GM19455 (cell line): ENCODE data around the gene CHCHD3.
"Not testable (repeated sequence)": the region's sequence is repeated elsewhere in the genome, so short reads cannot be mapped to it uniquely, and the experiment has no call there.

ENCODE experiments used
- ATAC-seq: cut with Tn5 transposase; IDR thresholded peaks from one replicate; pipeline ENCODE4 v1.9.1; 2021; ENCODE audit not compliant: unreplicated experiment

The CHCHD3 gene

DNA sequence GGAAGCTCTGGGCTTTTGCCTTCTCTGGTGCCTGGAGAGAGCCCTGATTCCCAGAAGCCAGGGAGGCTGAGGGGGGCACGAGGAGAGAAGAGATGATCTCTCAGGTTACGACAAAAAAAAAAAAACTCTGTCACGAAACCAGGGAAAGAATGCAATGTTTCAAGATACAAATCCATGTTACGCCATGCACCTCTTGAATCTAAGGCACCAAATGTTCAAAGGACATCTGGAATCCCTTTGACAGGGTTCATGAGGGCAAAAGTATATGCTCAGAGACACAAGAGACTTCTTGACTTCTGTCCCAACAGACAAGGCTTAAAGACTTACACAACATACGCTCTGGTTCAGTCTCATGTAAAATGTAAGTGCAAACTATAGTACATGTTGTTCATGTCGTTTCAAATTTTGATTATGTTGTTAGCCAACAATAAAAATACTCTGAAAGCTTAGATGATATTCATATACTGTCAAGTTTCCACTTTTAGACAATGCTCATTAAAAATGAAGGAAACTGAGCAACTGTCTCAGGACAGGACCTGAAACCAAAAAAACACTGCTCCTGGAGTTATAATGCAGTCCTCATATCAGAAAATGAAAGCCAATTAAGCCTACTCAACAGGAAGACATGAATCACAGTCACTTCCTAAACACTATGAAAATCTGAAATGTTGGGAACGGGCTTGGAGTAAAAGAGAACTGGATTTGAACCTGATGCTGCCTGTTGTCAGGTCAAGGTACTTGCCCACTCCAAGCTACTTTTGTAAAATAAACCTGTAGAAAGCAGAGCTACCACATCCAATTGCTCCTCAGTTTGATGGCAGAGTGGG, 72.3 kb downstream of the CHCHD3 start:
- ATAC-seq, result no peak

DNA sequence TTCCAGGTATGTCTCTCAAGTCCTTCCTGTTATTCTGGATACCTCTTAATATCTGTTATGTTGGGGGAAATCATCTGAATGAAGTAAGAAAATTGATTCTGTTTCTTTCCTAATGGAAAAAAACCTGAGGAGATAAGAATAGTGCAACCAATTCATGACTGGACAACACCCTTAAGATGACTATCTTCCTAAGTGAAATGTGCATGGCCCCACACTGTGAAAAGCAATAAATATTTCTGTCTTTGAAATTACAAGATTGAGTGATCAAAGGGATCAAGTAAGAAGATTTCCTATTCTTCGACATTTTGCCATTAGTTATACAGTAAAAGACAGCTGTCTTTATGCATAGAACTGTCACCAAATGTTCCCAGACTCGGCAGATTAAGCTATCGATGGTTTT, 73.9 kb downstream of the CHCHD3 start:
- ATAC-seq, result no peak

DNA sequence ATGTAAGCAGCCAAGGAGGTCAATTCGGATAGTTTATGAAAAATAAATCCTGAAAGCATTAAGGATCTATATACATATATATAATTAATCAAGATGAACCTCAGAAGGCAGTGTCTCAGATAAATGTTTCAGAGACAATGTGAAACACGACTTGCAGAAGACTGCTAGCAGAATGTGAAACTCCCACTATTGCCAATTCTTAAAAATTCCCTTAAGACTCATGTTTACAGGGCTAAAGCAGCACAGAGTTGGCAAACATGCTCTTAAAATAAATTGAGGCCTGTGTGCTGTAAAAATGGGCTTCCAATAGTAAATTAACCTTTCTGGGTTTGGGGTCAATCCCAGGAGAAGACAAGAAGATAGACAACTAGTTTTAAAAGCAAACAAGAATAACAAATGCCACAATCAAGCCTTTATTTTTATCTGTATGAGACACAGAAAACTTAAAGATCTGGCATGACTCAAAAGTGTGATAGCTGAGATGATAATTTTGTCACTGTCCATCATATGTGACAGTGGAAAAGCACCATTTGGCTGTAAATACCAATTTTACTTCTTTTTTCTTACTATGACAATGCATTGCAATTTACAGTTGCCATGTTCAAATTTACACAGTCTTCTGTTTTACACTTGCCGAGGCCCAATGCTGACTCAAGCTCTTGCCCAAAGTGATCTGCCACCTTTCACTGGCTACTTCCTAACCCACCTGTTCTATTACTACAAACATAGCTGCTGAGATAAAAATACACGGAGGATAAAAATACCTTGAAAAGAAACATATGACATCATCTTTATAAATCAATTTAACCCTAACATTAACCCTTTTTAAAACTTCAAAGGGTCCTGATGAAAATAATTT, 78.6 kb downstream of the CHCHD3 start:
- no peak for ATAC-seq

DNA sequence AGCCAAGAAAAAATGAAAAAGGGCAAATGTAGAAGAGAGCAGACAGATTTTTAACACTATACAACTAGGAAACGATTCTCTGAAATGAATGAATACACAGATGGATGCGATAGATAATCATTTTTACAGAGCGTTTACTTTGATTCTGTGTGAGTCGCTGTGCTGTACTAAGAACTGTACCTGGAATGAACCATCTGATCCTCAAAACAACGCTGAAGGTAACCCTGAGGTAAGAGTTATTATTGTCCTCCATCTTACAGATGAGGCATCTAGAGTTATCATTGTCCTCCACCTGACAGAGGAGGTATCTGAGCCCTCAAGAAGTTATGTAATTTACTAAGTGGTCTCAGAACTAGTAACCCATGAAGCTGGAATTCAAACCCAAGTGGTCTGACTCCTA, 80.2 kb downstream of the CHCHD3 start:
- no peak for ATAC-seq

DNA sequence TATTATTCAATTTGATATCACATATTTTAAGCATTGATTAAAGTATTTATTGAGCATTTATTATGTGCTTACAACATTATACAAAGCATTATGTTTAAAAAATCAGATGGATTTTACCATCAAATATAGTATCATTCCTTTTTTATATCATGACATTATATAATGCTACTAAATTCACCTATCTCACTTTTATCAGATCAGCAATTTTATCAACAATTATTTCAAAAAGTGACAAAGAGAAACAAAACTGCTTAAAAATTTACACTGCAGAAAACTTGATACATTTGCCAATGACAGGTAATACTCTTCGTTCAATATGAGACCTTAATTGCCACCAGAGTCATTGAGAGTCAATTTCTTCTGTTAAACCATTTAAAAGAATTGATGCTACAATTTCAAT, 82.0 kb downstream of the CHCHD3 start:
- ATAC-seq, result no peak

DNA sequence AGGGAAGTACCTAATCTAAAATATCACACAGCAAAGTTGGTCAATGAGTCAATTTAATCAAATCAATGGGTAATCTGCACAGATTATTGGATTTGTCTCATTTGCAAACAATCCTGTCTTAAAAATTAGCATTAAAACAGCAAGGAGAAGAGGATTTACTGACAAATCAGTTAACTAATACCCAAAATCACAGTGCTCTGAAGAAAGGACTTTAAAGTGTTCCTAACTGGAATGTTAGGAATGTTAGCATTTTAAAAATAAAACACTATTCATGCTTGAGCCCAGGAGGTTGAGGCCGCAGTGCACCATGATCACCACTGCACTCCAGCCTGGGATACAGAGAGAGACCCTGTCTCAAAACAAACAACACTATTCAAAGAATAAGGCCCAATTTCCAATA, 83.1 kb downstream of the CHCHD3 start:
- ATAC-seq, result no peak

DNA sequence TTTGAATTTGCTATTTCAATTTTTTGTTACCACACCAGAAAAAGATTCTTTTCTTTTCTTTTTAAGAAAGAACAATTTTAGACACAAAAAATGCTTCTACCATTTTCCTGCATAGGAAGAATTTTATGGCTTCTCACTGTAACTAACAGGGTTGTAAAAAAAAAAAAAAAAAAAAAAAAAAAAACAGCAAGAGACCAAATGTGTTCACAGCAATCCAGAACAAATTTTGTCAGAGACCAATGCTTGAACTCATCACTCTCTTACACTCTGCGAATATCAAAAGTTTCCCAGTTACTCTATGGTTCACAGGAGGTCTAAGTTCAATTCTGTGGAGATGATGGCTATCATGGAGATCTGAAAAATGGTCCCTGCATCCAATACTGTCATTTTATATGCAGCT, 84.4 kb downstream of the CHCHD3 start:
- no peak for ATAC-seq

DNA sequence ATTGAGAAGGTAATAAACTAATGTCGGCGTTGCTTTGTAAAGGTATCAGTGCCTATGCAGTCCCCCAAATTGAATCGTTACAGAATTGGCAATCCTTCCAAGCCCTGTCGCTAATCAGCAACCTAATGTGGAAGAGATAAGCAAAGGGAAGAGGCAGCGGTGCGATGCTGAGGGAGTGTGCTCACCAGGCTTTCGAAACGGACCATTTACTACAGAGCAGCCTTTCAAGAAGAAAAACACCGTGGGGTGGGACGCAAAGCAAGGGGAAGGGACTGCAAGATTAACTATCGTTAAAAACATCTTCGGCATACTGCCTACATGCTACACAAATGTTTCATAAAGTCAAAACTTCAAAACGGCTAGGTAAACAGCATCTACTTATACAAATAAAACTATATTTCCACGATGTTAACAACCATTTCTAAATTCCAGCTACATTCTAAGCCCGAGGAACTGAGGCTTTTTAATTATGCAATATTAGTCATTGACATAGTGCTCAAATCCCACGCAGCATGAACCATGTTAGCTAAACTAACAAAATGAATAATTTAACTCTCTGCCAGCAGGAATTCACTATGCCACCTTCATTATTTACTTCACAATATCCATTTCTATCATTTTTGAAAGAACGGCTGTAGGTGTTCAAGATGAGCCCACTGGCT, 85.2 kb downstream of the CHCHD3 start:
- no peak for ATAC-seq

DNA sequence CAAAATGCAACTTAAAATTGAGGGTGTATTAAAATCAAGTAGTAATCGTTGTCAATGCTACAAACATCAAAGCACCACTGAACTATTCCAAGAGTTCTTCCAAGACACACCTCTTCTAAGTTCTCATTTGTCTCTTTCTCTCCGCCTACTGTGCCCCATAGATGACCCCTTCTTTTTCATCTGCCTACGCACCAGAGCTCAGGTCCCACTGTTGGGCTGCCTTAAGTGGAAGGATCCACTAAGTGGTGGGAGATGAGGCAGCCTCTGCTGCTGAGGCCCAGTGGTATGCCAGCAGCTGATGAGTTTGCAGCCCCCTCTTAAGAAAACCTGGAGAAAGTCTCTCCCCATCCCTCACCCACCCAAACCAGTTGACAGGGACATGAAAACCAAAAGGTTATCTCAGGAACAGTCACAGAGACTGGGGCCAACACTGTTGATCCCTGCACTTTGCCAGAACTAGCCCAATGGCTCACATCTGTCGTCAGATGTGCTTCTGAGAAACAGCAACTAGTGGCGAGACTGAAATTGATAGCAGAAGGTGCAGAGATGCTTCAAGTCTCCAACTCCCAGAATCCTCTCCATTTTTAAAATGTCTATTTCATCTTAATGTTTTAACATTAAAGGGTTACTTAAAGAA, 88.4 kb downstream of the CHCHD3 start:
- no peak for ATAC-seq

DNA sequence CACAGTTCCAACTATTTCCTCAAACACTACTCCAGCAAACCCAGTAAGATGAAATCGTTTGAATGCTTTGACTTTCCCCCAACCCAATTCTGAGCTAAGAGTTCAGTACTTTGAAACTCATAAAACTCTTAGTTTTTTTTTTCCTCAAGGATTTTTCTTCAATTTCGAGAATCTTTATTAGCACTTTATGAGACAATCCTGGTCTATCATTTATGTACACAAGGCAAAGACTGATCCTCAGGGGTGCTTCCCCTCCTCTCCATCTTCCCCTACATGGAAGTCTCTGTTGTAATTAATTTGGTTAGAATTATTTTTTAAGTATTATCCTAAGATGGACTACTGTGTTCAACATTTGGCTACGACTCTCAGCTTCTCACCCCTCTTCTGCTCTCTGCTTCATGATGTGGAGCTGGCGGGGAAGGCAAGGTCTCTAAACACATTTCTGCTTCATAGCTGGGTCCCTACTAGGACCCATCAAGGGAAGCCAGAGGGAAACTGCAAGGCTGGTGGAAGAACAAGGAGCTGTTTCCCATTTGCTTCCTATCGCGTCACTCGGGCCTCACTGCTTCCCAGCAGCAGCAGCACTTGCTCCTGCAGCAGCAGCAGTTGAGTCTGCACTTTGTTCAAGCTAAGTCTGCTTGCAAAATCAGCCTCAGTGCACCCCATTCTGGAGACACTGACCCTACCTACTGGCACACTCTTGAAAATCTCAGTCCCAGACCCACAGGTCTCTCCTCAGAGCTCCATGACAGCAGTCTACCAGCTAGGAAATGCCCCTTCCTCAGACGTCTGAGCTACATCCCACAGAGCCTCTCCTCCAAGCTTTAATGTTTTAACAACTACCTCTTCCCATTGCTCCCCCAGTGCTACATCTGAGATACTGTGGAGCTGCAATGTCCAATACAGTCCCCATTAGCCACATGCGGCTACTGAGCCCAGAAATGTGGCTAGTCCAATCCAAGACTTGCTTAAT, 90.0 kb downstream of the CHCHD3 start:
- no peak for ATAC-seq

DNA sequence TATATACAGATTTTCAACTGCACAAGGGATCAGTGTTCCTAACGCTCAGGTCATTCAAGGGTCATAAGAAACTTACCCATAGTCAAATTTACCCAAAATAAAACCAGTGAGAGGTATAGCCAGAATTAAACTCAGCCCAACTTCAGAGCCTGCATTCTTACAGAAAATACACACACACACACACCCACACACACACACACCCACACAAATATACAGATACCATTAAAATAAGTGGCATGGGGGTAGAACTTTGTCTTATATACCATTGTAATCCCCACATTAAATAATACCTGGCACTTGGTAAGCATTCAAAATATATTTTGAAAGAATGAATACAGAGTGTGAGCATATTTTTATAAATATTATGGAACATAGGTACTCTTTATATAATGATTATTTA, 93.8 kb downstream of the CHCHD3 start:
- ATAC-seq, result no peak

DNA sequence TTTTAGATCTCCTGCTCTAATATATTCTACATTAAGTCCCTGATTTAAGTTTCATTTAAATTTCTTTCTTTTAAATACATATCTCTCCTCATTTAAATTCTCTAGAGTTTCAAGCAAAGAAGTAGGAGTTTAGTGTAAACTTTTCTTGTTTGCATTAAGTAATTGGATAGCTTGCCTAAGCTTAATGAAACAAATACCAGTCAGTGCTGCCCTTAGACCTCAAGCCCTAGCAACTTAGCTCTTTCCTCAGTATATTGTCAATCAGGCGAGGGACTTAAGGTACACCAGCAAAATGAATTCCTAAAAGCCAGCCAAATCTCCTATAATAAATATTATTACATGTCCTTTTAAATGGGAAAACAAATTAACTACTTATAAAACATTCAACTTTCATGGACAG, 101.5 kb downstream of the CHCHD3 start:
- no peak for ATAC-seq

DNA sequence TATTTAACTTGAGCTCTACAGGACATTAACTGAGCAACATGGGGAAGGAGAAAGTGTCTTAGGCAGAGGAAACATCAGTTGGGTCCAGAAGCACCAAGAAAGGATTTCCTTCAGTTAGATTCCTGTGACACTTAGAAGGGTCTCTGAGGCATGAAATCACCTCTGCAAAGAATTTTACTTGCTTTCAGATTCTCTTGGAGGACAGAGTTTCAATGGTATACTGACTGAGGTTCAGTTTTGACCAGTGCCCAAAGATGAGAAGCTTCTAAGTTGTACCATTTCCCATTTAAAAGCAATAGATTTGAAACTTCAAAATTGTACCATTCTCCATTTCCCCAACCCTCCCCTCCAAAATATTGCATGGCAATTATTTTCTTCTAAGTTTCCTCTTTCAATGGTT, 102.4 kb downstream of the CHCHD3 start:
- ATAC-seq, result no peak

DNA sequence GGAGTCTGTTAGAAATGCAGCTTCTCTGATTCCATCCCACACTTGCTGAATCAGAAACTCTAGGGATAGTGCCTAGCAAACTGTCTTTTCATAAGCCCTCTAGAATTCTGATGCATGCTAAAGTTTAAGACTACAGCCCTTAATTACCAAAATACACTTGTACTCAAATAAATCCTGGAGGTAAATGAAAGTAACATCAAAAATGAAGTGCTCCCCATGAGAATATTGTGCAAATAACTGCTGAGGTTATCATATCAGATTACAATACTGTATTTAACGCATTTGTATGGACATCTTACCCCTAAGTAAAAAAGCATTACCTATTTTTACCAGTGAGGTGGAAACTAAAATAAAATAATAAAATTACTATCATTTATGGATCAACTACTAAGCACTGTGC, 104.7 kb downstream of the CHCHD3 start:
- no peak for ATAC-seq

DNA sequence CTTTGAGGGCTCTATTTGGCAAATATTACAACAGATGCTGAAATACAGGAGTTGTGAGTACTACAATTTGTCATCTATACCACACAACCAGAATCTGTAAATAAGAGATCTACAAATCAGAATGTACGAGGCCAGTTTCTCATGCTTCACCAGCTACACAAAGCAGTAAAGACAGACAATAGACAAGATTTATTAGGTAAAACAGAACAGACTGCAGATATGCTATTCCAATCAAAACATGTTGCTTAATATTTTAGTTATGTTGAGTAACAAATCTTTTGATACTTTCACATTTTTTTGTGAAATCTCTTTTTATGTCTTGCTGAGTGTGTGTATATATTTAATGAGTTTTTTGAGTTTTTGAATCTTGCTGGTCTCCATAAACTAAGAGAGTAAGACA, 109.1 kb downstream of the CHCHD3 start:
- ATAC-seq, result no peak

DNA sequence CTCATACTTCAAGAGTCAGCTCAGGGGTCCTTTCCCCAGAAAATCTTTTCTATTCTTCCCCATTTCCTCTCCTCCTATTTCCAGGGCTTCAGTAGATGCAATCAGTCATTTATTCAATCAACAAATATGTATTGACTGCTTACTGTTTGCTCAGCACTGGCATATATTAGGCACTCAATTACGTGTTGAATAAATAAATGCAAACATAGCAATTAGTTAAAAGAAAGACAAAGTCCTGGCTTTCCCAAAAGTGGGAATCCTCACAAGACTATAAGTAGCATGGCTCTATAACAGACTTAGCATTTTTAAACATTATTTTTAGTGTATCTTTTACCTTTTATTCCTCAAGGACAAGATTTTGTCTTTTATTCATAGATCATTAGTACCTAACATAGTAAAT, 111.6 kb downstream of the CHCHD3 start:
- ATAC-seq, result no peak

DNA sequence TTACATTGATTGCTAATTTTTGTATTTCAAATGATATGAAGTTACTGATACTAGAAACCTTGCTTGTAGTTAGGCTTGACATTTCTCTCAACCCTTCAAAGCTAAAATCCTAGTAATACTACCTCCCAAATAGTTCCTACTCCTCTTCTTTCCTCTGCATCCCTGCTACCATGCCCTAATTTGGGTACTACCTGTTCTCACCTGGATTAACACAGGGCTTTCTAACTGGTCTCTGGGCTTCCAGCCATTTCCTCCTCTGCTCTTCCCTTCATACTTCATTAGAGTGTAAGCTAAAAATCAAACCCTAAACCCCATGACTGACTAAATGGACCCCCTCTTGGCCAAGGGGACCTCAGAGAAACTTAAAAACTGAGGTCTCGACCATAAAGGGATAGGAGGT, 112.4 kb downstream of the CHCHD3 start:
- no peak for ATAC-seq

DNA sequence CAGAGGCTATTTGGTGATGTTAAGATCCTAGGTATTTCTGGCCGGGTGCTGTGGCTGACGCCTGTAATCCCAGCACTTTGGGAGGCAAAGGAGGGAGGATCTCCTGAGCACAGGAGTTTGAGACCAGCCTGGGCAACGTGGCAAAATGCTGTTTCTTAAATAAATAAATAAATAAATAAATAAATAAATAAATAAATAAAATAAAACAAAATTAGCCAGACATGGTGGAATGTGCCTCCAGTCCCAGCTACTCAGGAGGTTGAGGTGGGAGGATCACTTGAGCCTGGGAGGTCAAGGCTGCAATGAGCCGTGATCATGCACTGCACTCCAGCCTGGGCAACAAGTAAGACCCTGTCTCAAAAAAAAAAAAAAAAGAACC, 114.4 kb downstream of the CHCHD3 start:
- ATAC-seq, result not testable (repeated sequence)

DNA sequence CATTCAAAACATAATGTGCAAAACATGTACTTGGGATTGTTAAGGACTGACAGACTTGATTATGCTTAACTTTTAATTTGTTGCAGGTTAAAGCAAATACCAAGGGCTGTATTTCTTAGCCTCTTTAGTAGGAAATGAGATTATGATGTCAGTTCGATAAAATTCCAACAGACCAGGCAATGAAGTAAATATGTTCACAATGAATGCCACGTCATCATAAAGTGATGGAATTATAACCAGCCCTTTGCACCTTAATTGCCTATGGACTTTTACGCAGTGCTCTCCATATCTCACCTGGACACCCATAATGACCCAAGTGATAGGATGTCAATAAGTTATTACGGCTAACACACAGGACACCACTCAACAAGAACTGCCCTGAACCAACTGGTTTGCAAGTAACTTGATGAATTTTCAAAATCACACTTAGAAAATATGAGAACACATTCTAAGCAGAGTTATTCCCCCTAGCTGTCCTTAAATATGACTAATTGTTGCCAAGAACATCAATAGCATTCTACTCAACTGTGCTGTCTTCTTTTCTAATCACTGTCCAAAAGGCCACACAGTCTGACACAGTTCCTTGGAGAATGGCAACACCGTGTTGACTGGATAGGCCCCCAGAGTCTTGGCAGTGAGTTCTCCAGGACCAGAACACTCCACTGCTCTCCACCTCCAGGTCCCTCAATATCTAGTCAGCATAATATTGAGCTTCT, 115.0 kb downstream of the CHCHD3 start:
- ATAC-seq, result no peak

DNA sequence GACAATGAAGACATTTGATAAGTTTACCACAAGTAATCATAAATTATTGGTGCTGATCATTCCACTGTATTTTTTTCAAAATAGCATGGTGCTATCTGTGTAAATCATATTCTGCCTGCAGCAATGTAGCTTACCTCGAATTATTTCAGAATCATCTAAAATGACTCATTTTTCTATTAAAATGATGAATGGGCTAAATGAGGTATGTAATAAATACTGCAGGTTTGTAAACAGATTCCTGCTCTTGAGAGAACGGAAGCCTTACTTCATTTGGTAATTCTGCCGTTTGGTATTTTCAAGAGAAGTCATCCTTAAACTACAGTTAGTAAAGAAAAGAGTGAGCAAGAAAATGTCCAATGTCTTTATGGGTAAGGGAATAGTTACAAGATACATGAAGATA, 115.9 kb downstream of the CHCHD3 start:
- ATAC-seq, result no peak
